CD4-positive, CD25-positive, alpha-beta regulatory T cell (primary cell): Measurements from ENCODE around the gene SLC35F3. TPM values are rescaled to one million over a fixed set of nuclear protein-coding genes. Genes with fewer than 3 reads are reported as not detected.
A peak's percentile ranks its signal among the peaks of the same experiment; 100 is the strongest.

Experiments
- ATAC-seq, 2 donors: fragments of 150-1000 bp; cut with Tn5 transposase; one replicate each; pipeline ENCODE4 v1.10.0; 2021; ENCODE audit warnings: low read depth in 2 of 2, moderate number of reproducible peaks in 2 of 2, moderate library complexity in 1 of 2
- DNase-seq, 3 donors: peaks; one replicate each; pipeline versions ENCODE4 v3.0.0 to v3.0.0-alpha.2; 2012 to 2022; ENCODE audit warnings: mixed read lengths in 1 of 3
- H3K27ac ChIP-seq: one replicate; pipeline ENCODE4 v1.7.0; 2013; ENCODE audit warnings: mild to moderate bottlenecking, low read length; ENCODE audit not compliant: insufficient read depth, poor library complexity, severe bottlenecking
- H3K27me3 ChIP-seq: one replicate; pipeline ENCODE4 v1.7.0; 2013; ENCODE audit warnings: low read length; ENCODE audit not compliant: control insufficient read depth, insufficient read depth
- H3K36me3 ChIP-seq: one replicate; pipeline ENCODE4 v1.7.0; 2013; ENCODE audit warnings: mild to moderate bottlenecking, low read length, moderate library complexity; ENCODE audit not compliant: control insufficient read depth, insufficient read depth
- H3K4me1 ChIP-seq: 2 replicates; pipeline ENCODE4 v1.7.0; 2013; ENCODE audit warnings: mild to moderate bottlenecking, low read length; ENCODE audit not compliant: insufficient read depth, control insufficient read depth, poor library complexity, severe bottlenecking
- H3K4me3 ChIP-seq: one replicate; pipeline ENCODE4 v1.7.0; 2013; ENCODE audit warnings: low read depth, mild to moderate bottlenecking, low read length, moderate library complexity
- H3K9me3 ChIP-seq, 2 experiments: 1 replicate in 1 of 2; 2 replicates in 1 of 2; pipeline ENCODE4 v1.7.0; 2013; ENCODE audit warnings: low read length in 2 of 2, mild to moderate bottlenecking in 1 of 2, moderate library complexity in 1 of 2; ENCODE audit not compliant: control insufficient read depth in 2 of 2
- H3K27ac Mint-ChIP-seq, 3 donors: one replicate each; pipeline ENCODE4 v1.8.0; 2020 to 2022; ENCODE audit warnings: mild to moderate bottlenecking in 3 of 3, mixed read lengths in 3 of 3, moderate library complexity in 2 of 3
- H3K27me3 Mint-ChIP-seq: one replicate; pipeline ENCODE4 v1.8.0; 2022; ENCODE audit warnings: mild to moderate bottlenecking, mixed read lengths
- H3K36me3 Mint-ChIP-seq: one replicate; pipeline ENCODE4 v1.8.0; 2020; ENCODE audit warnings: mixed read lengths
- H3K4me1 Mint-ChIP-seq, 4 donors: one replicate each; pipeline ENCODE4 v1.8.0; 2020 to 2022; ENCODE audit warnings: mixed read lengths in 4 of 4, mild to moderate bottlenecking in 1 of 4
- H3K4me3 Mint-ChIP-seq, 4 donors: one replicate each; pipeline ENCODE4 v1.8.0; 2020 to 2022; ENCODE audit warnings: mild to moderate bottlenecking in 4 of 4, mixed read lengths in 4 of 4, moderate library complexity in 3 of 4
- H3K9me3 Mint-ChIP-seq, 7 donors: one replicate each; pipeline ENCODE4 v1.8.0; 2020 to 2022; ENCODE audit warnings: mixed read lengths in 7 of 7, mild to moderate bottlenecking in 3 of 7, moderate library complexity in 2 of 7
- polyA plus RNA-seq, 4 donors: library from polyadenylated mRNA; unstranded; fragments of 300-500 nt; fragmentation: Illumina TruSeq; gene quantifications; one replicate each; pipeline ENCODE4 v1.2.3, GENCODE V29; 2021
- total RNA-seq: library from RNA; stranded (reverse); gene quantifications from one replicate; pipeline ENCODE4 v1.2.3, GENCODE V29; 2022

Gene SLC35F3
- total and polyA plus RNA-seq, 5 donors from 2014 or later = 0.35 to 1.4 (median 1.3) TPM

DNA sequence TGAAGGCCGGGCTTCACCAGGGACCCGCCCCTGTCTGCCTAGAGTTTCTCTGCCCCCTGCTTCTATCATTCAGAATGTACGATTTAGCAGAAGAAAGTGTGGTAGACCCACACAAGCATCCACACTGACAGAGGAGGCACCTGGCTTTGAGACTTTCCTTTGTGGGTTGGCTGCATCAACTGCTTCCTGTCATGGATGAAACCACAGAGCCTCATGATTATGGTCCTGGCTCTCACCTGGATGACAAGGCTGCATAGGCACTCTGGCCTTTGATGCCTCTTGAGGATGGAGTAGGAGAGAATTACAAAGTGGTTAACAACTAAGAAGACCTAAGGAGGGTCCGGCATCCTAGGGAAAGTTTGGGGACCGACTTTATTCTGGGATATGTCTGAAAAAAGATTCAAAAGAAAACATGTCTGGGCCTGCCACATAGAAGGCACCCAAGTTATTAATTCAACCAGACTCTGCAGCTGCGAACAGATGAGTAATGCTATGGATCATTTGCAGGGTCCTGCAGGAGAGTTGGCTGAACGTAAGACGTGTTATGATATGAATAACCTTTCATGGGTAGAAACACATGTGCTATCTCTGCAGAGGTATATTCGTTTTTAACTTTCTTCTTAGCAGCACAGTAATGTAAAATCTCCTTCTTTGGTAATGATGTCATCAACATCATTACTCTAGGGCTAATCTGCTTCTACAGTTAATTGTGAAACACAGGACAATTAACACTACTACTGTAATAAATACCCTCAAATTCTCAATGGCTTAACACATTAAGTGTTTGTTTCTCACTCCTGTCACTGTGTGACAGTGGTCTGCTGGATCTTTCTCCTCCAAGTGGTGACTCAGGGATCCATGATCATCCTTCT is 136.2 kb downstream of the SLC35F3 start:
- DNase-seq (no peak), ATAC-seq (no peak)
- H3K9me3 Mint-ChIP-seq = peaks cover 0 to 9% (median 0%) of the 10 kb centered on the region in 7 donors
- Histone ChIP-seq H3K27me3 (peaks cover 2% of the 10 kb centered on the region), H3K27ac (no peak overlapping the region), H3K9me3 (no peaks in the 10 kb centered on the region), H3K4me1 (no peaks in the 10 kb centered on the region), H3K4me3 (no peak overlapping the region), H3K36me3 (no peaks in the 10 kb centered on the region)
- H3K36me3 Mint-ChIP-seq = no peaks in the 10 kb centered on the region
- H3K4me3 Mint-ChIP-seq = no peak overlapping the region
- H3K27ac Mint-ChIP-seq = no peak overlapping the region
- no peaks in the 10 kb centered on the region for H3K4me1 Mint-ChIP-seq
- H3K27me3 Mint-ChIP-seq = peaks cover 6% of the 10 kb centered on the region

DNA sequence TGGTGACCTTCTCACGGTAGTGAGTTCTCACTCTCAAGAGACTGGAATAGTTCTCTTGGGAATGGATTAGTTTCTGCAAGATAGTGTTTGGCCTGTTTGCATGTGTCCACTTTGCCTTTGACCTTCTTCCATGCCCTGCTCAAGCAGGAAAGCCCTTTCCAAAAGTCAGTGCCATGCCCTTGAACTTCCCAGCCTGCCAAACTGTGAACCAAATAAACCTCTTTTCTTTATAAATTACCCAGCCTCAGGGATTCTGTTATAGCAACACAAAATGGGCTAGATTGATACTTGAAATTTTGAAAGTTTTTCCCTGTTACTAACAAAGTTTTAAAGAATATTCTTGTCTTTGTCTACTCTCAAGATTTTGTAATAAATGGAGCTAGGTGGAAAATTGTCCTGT is 139.6 kb downstream of the SLC35F3 start:
- Mint-ChIP-seq H3K4me1 (no peaks in the 10 kb centered on the region), H3K27ac (no peak overlapping the region), H3K36me3 (no peaks in the 10 kb centered on the region), H3K27me3 (no peaks in the 10 kb centered on the region), H3K9me3 (peaks cover 0 to 10% (median 5%) of the 10 kb centered on the region in 7 donors), H3K4me3 (no peak overlapping the region)
- no peak overlapping the region for H3K27ac ChIP-seq
- no peak overlapping the region for H3K4me3 ChIP-seq
- DNase-seq = no peak
- H3K9me3 ChIP-seq = no peaks in the 10 kb centered on the region
- peaks cover 2% of the 10 kb centered on the region for H3K27me3 ChIP-seq
- H3K4me1 ChIP-seq = no peaks in the 10 kb centered on the region
- no peaks in the 10 kb centered on the region for H3K36me3 ChIP-seq
- ATAC-seq = no peak

DNA sequence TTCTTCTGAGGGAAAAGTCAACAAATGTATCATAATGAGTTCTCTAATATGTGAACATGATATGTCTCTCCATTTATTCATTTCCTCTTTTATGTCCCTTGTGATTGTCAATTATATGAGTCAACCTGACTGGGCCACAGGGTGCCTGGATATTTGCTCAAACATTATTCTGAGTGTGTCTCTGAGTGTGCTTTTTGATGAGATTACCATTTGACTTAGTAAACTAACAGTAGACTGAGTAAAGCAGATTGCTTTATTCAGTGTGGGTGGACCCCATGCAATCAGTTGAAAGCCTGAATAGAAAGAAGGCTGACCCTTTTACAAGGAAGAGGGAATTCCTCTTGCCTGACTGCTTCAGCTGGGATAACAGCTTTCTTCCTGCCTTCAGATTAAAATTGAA is 142.6 kb downstream of the SLC35F3 start:
- no peaks in the 10 kb centered on the region for H3K27me3 Mint-ChIP-seq
- H3K27ac Mint-ChIP-seq = no peak overlapping the region
- H3K4me3 ChIP-seq = no peak overlapping the region
- no peak for ATAC-seq
- peaks cover 2% of the 10 kb centered on the region for H3K27me3 ChIP-seq
- H3K9me3 Mint-ChIP-seq = peaks cover 0 to 14% (median 8%) of the 10 kb centered on the region in 7 donors
- no peak overlapping the region for H3K4me3 Mint-ChIP-seq
- no peak overlapping the region for H3K27ac ChIP-seq
- H3K4me1 ChIP-seq = no peaks in the 10 kb centered on the region
- H3K9me3 ChIP-seq = no peaks in the 10 kb centered on the region
- H3K36me3 Mint-ChIP-seq = no peaks in the 10 kb centered on the region
- H3K36me3 ChIP-seq = no peaks in the 10 kb centered on the region
- DNase-seq = no peak
- no peaks in the 10 kb centered on the region for H3K4me1 Mint-ChIP-seq

DNA sequence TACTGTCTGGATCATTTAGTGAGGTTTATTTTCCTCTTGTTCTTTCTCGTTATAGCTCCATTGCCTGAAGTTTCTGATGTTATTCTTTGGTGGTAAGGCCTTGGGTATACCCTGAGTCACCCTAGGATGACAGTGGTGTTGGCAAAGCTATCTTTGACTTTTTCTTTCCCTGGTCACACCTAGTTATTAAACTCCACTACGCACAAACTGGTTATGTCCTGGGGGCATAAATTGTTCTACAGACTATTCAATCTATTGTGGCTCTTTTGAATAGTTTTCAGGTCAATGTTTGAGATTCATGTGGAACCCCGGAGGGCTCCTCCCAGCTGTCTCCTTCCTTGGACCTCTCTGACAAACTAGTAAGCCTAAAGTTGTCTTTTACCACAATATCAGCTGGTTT is 157.7 kb downstream of the SLC35F3 start:
- H3K27me3 Mint-ChIP-seq = peaks cover 32% of the 10 kb centered on the region
- no peak overlapping the region for H3K4me3 Mint-ChIP-seq
- H3K27ac Mint-ChIP-seq = peak overlapping the region in 1 of 3 donors; percentile 63
- H3K27me3 ChIP-seq = no peaks in the 10 kb centered on the region
- no peaks in the 10 kb centered on the region for H3K36me3 ChIP-seq
- no peak overlapping the region for H3K27ac ChIP-seq
- no peak overlapping the region for H3K4me3 ChIP-seq
- H3K9me3 ChIP-seq = peaks cover 0 to 4% of the 10 kb centered on the region in 2 experiments
- ATAC-seq (no peak), DNase-seq (no peak)
- no peaks in the 10 kb centered on the region for H3K36me3 Mint-ChIP-seq
- peaks cover 0 to 4% (median 0%) of the 10 kb centered on the region in 4 donors for H3K4me1 Mint-ChIP-seq
- H3K9me3 Mint-ChIP-seq = peaks cover 0 to 12% (median 2%) of the 10 kb centered on the region in 7 donors
- no peaks in the 10 kb centered on the region for H3K4me1 ChIP-seq

DNA sequence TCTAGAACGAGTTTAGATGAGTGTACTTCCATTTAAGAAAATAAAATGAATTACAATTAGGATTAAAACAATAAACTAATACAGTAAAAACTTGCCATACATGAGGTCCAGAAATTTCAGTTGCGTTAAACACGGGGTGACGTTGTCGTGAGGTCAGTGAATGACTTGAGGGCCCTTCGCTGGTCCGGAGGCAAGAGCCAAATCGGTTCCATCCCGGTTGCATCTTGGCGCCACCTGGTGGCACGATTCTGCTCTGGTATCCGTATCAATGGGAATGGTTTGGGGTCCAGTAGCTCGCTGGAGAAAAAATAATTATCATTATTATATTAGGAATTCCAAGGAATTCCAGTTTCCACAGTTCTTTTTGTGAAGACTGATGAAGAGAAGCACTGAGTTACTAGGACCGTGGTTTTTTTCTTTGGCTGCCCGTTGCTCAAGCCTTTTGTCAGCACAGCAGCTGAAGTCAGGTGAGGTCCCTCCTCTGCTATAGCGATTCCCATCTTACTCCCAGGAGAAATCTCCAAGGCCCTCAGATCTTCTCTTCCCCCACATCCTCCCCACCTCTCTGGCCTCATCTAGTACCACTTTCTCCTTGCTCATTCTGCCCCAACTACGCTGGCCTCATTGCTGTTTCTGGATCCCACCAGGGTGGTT is 161.4 kb downstream of the SLC35F3 start:
- Histone ChIP-seq H3K27ac (no peak overlapping the region), H3K36me3 (no peaks in the 10 kb centered on the region), H3K9me3 (peaks cover 0 to 4% of the 10 kb centered on the region in 2 experiments), H3K4me1 (no peaks in the 10 kb centered on the region), H3K27me3 (no peaks in the 10 kb centered on the region), H3K4me3 (no peak overlapping the region)
- Mint-ChIP-seq H3K4me3 (no peak overlapping the region), H3K9me3 (peaks cover 0 to 12% (median 1%) of the 10 kb centered on the region in 7 donors), H3K36me3 (no peaks in the 10 kb centered on the region), H3K4me1 (peaks cover 0 to 4% (median 0%) of the 10 kb centered on the region in 4 donors), H3K27ac (no peak overlapping the region), H3K27me3 (peaks cover 10% of the 10 kb centered on the region)
- DNase-seq (peak; percentile 34 to 48 (median 42)), ATAC-seq (no peak)

DNA sequence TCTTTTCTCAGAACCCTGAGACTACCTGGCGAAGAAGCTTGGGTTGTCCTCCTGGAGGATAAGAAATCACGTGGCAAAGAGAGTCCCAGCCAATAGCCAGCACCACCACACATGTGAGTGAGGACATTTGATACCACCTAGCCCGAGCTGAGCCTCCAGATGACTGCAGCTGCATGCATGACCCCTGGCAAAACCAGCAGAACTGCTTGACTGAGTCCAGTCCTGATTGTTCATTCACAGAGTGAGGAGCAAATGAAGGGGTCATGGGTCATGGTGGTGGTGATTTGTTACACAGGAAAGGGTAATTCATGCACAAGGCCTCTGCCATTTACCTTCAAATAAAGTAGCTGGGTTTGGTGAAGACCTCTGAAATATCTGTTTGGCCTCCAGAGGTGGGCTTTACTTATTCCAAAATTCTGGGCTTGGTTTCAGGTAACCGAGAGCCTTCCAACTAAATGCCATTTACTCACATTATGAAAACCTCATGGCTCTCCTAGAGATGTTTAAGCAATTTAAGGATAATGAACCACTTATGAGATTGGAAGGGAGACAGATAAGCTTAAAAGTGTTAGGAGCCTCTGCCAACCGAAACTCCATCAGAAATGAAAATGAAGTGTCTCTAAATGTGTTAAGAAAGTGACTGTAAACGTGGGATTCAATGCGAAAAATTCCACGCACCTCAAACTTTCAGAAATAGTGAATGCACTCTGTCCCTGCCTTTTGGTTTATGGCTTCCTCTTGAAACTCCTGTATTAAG is 163.3 kb downstream of the SLC35F3 start:
- no peaks in the 10 kb centered on the region for H3K9me3 ChIP-seq
- DNase-seq (no peak), ATAC-seq (no peak)
- H3K27me3 ChIP-seq = no peaks in the 10 kb centered on the region
- Mint-ChIP-seq H3K36me3 (no peaks in the 10 kb centered on the region), H3K9me3 (peaks cover 0 to 3% (median 0%) of the 10 kb centered on the region in 7 donors), H3K4me1 (peaks cover 0 to 4% (median 0%) of the 10 kb centered on the region in 4 donors), H3K27me3 (peaks cover 5% of the 10 kb centered on the region), H3K27ac (no peak overlapping the region), H3K4me3 (no peak overlapping the region)
- H3K4me1 ChIP-seq = no peaks in the 10 kb centered on the region
- no peak overlapping the region for H3K4me3 ChIP-seq
- no peaks in the 10 kb centered on the region for H3K36me3 ChIP-seq
- no peak overlapping the region for H3K27ac ChIP-seq

DNA sequence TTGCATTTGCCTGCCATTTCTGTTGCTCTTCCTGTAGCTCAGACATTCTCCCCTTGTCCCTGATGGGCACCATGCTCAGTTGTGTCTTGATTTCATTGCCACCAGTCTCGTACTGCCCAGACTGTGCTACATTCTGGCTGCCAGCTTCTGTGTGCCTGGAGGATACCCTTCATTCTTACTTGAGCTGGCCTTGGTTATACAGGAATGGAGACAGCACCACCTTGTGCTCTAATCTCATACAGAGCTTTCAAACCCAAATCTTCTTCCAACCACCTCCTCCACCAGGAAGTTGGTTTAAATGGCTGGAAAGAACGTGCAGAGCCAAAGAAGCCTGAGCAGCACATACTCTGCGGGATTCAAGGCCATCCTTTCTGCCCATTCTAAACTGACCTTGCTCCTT is 165.3 kb downstream of the SLC35F3 start:
- H3K4me1 ChIP-seq = no peaks in the 10 kb centered on the region
- peak in 1 of 3 donors; percentile 3 for DNase-seq
- ATAC-seq = no peak
- no peak overlapping the region for H3K4me3 ChIP-seq
- H3K36me3 ChIP-seq = no peaks in the 10 kb centered on the region
- H3K4me1 Mint-ChIP-seq = peaks cover 0 to 4% (median 0%) of the 10 kb centered on the region in 4 donors
- no peaks in the 10 kb centered on the region for H3K36me3 Mint-ChIP-seq
- no peaks in the 10 kb centered on the region for H3K9me3 ChIP-seq
- H3K27me3 ChIP-seq = no peaks in the 10 kb centered on the region
- H3K27ac Mint-ChIP-seq = no peak overlapping the region
- peaks cover 0 to 3% (median 0%) of the 10 kb centered on the region in 7 donors for H3K9me3 Mint-ChIP-seq
- no peak overlapping the region for H3K27ac ChIP-seq
- H3K27me3 Mint-ChIP-seq = peaks cover 1% of the 10 kb centered on the region
- no peak overlapping the region for H3K4me3 Mint-ChIP-seq
